Measurements from ENCODE around the gene KTN1.

Gene KTN1

DNA sequence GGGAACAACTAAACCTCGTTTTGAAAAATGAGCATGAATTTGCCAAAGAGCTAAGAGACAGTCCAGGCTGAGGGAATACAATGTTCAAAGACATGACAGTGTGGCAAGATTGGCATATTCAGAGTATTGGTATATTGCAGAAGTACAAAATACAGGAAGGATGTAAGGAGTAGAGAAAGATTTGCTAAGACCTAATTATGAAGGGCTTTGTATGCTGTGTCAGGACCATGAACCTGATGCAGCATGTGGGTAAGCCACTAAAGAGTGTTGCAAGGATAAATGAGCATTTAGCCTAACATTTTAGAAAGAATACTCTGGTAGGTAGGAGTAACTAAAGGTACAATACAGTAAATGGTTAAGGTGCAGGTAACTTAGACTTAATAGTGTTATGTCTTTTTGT lies 65.1 kb downstream of the KTN1 start:
- no peak for TF ChIP-seq POLR2A (IDR thresholded peaks at IDR 0.05; ENCODE audit: low read length)
- no peak for TF ChIP-seq GATA1 (IDR thresholded peaks at IDR 0.05; ENCODE audit: low read depth, low read length)
- DNase-seq = no peak

DNA sequence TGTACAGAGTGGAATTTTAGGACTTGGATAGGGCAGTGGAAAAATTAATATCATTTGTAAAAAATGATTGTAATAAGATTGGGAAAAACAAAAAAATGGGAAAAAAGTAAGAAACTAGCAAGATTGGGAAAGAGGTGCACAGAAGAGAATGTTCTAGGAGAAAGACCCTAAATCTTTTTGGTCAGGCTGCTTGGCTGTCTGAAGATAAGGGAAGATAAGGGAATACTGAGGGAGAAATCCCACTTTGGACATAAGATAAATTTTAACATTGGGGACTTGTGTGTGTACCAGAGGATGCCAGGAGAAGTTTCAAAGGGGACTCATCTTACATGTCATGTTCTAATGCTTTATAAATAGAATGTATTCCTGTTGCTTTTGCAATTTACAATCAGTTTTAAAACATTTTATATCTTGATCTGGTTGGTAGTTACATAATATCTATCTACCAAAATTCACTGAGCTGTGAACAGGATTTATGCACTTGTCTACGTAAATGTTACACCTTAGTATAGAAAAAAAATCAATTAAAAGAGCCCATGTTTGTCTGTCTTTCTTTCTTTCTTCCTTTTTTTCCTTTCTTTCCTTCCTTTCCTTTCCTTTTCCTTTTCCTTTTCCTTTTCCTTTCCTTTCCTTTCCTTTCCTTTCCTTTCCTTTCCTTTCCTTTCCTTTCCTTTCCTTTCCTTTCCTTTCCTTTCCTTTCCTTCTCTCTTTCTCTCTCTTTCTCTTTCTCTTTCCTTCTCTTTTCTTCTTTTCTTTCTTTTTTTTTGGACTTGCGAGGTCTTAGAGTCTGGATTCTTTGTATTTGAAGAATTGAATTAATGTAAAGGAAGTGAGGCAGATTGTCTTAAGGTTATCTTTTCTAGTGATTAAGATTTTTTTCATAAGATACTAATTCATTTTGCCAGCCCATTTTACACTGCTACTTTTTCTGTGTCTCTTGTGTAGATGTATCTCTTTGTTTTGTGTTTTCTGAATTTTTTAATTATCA lies 66.1 kb downstream of the KTN1 start:
- TF ChIP-seq GATA1 (IDR thresholded peaks at IDR 0.05; ENCODE audit: low read depth, low read length) (no peak), POLR2A (IDR thresholded peaks at IDR 0.05; ENCODE audit: low read length) (no peak)
- no peak for DNase-seq

DNA sequence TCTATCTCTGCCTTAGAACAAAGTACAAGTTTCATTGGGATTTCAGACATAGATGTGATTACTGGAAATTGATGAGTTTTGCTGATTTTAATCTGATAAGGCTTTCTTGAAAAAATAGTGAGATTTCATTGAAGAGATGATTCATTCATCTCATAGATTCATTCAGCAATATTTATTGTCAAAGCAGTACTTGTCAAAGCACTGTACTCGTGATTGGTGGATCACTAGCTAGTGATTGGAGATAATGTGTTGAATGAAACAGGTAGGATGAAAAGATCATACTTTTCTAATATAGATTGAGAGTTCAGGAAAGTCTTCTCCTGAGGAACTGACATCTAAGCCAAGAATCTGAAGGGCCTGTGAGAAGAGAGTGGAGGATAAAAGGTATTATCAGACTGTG lies 71.0 kb downstream of the KTN1 start:
- no peak for DNase-seq
- TF ChIP-seq GATA1 (IDR thresholded peaks at IDR 0.05; ENCODE audit: low read depth, low read length) (no peak), POLR2A (IDR thresholded peaks at IDR 0.05; ENCODE audit: low read length) (no peak)

DNA sequence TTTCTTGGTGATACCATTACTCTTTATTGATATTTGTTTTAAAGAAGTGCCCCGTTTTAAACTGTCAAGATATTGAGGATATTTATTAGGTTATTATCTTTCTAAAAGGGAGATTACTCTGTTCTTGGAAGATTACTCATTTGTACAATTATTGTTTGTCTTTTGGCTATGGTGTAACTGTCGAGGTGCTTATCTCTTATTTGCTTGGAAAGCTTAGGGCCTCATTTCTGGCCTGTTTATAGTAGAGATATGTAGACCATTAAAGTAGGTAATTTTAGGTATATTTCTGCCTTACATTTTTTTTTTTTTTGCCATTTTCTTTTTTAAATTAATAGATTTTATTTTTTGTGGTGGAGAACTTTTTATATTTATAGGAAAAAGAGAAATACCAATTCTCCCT lies 74.2 kb downstream of the KTN1 start:
- TF ChIP-seq GATA1 (IDR thresholded peaks at IDR 0.05; ENCODE audit: low read depth, low read length) = no peak
- no peak for TF ChIP-seq POLR2A (IDR thresholded peaks at IDR 0.05; ENCODE audit: low read length)
- peak; percentile 42 to 70 for DNase-seq

DNA sequence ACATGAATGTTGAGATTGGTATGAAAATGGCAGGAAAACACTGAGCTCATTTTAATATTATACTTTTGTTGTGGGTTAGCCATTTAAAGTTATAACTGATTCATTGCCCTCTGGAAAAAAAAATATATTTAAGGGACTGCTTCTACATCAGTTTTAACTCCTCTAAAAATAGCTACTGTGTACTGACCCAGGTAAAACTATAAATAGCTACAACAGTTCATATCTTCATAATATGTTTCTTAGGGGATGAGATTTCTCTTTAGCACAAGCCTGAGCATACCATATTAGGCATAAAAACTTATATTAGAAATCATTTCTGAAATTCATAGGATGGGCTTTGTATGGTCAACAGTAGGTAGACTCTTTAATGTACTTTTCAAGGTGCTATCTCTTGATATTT lies 81.0 kb downstream of the KTN1 start:
- TF ChIP-seq POLR2A (IDR thresholded peaks at IDR 0.05; ENCODE audit: low read length) (no peak), GATA1 (IDR thresholded peaks at IDR 0.05; ENCODE audit: low read depth, low read length) (no peak)
- DNase-seq = no peak

DNA sequence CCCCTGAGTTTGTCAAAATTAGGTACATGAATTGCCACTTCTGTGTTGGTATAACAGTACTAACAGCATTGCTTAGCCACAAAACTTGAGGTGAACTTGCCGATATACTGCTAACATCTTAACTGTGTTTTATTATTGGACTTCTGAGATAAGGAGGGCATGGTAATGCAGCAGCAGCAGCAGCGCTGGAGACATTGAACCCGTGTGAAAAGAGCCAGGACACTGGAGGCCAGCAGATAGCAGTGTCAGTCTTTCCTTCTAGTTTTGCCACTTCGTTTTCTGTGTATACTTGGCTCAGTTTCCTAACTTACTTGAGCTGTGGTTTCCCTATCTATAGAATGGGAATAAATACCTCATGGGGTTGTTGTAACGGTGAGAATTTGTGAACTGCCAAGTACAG lies 82.7 kb downstream of the KTN1 start:
- TF ChIP-seq GATA1 (IDR thresholded peaks at IDR 0.05; ENCODE audit: low read depth, low read length) (no peak), POLR2A (IDR thresholded peaks at IDR 0.05; ENCODE audit: low read length) (peak; percentile 43)
- peak; percentile 38 to 62 for DNase-seq

DNA sequence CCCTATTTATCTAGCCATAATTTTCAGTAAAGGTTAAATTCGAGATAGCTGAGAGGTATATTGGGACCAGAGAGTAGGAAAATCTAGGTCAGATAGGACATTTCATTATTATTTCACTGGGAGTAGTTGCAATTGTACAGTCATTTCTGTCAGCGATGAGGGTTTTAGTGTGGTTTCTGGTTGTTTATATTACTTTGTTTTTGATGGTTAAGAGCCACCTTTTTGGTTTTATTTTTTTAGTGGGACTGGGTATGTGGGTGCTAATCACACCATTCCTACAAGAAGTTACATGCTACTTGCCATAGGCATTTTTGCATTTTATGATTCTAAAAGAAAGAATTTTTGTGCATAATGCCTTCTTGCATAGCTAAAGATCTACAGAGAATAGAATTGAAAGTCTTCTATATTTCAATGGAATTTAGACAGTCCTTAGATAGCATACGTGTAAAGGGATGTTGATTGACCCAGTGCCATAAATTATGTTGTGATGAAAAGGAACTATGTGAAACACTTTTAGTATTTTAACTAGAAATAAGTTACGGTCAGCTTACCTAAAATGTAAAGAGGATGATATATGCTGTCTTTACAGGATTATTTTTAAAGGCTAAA lies 85.2 kb downstream of the KTN1 start:
- no peak for DNase-seq
- TF ChIP-seq POLR2A (IDR thresholded peaks at IDR 0.05; ENCODE audit: low read length) = no peak
- TF ChIP-seq GATA1 (IDR thresholded peaks at IDR 0.05; ENCODE audit: low read depth, low read length) = no peak

DNA sequence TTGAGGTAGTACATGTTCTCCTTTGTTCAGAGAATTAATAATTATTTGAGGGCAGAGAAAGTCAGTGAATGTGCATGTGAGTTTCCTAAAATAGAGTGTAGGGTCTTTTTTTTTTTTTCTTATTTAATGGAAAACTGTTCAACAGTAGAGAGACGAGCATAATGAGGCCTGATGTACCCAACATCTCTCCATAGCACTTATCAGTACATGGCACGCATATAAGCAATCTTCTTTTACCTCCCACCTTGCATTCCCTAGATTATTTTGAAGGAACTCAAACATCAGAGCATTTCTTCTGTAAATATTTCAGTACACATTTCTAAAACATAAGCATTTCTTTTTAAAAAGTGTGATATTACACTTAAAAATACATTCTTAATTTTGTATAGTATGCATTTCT lies 87.8 kb downstream of the KTN1 start:
- peak; percentile 21 to 48 for DNase-seq
- TF ChIP-seq POLR2A (IDR thresholded peaks at IDR 0.05; ENCODE audit: low read length) (no peak), GATA1 (IDR thresholded peaks at IDR 0.05; ENCODE audit: low read depth, low read length) (no peak)

DNA sequence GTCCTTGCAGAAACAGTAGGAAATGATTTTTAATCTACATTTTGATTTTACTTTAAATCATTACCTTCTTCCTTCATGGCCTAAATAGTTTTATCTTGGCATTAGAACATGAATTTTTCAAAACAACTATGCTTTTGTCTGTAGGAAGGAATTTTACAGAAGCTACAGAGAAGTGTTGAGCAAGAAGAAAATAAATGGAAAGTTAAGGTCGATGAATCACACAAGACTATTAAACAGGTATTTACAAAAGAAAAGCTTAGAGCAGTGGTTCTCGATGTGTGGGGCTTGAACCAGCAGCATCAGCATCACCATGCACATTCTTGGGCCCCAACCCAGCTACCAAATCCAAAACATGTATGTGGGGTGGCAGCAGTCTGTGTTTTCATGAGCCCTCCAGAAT lies 91.6 kb downstream of the KTN1 start:
- TF ChIP-seq GATA1 (IDR thresholded peaks at IDR 0.05; ENCODE audit: low read depth, low read length) (no peak), POLR2A (IDR thresholded peaks at IDR 0.05; ENCODE audit: low read length) (no peak)
- DNase-seq = no peak

DNA sequence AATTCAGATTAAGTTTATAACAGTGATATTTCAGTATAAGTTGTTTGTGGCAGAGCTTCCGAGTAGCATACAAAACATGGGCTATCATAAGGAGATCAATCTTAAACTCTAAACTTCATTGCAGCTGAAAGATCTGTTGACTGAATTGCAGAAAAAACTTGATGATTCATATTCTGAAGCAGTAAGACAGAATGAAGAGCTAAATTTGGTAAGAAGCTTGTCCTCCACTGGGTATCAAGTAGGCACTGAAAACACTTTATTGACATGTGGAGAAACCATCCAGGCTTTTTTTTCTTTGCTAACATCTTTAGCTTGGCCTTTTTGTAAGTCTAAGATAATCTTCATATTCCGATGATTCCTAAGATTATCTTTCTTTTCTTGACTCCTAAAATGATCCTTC lies 93.0 kb downstream of the KTN1 start:
- TF ChIP-seq GATA1 (IDR thresholded peaks at IDR 0.05; ENCODE audit: low read depth, low read length) (no peak), POLR2A (IDR thresholded peaks at IDR 0.05; ENCODE audit: low read length) (no peak)
- no peak for DNase-seq

DNA sequence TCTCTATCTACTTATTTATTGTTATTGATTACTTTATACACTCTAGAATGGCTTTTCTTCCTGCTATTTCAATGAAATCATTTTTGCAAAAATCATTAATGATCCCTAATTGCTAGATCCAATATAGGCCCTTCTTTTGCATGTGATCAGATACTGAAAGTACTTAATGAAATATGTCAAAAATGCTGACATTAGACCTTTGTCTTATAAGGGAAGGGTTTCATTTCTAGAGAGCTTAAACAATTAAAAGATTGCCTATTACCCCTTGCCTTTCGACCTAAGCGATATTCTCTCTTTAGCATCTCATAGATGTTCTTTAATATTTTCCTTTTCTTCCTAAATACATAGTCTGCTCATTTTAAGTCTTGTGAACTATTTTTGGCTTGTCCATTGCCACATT lies 101.1 kb downstream of the KTN1 start:
- DNase-seq = no peak
- TF ChIP-seq GATA1 (IDR thresholded peaks at IDR 0.05; ENCODE audit: low read depth, low read length) = no peak
- TF ChIP-seq POLR2A (IDR thresholded peaks at IDR 0.05; ENCODE audit: low read length) = no peak

DNA sequence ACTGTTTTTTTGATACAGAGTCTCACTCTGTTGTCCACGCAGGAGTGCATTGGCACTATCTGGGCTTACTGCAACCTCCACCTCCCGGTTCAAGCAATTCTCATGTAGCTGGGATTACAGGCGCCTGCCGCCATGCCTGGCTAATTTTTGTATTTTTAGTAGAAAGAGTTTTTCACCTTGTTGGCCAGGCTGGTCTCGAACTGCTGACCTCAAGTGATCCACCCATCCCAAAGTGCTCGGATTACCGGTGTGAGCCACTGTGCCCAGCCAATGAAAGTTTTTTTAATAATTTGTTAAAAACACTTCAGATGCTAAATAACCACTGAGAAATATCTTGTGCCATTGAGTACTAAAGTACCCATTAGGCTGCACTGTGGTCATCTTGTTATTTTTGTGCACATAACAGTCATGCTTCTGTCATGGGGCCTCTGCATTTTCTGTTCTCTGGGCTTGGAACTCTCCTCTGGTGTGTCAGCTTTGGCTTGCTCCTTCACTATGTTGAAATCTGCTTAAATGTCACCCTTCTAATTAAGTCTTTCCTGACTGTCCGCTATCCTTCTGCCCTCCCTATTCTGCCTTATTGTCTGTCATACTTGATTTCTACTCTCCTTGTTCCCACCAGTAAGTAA lies 105.1 kb downstream of the KTN1 start:
- TF ChIP-seq POLR2A (IDR thresholded peaks at IDR 0.05; ENCODE audit: low read length) (no peak), GATA1 (IDR thresholded peaks at IDR 0.05; ENCODE audit: low read depth, low read length) (no peak)
- DNase-seq = no peak

DNA sequence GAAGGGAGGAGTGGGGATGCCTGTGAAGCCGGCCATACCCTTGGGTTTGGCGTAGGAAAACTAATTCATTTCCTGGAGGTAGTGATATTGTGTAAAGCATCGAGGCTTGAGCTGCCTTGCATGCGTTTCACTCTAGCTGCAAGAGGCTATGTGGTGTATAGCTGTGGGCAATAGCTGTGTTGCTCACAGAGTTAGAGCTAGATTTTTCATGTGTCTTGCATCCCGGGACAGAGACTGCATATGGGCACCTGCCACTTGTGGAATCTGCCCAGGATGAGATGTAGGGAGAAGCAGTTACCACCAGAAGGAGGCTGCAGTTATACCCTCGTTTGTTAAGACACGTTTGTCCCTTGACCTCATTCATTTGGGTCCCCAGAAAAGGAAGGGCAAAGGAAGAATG lies 106.7 kb downstream of the KTN1 start:
- TF ChIP-seq POLR2A (IDR thresholded peaks at IDR 0.05; ENCODE audit: low read length) (no peak), GATA1 (IDR thresholded peaks at IDR 0.05; ENCODE audit: low read depth, low read length) (no peak)

DNA sequence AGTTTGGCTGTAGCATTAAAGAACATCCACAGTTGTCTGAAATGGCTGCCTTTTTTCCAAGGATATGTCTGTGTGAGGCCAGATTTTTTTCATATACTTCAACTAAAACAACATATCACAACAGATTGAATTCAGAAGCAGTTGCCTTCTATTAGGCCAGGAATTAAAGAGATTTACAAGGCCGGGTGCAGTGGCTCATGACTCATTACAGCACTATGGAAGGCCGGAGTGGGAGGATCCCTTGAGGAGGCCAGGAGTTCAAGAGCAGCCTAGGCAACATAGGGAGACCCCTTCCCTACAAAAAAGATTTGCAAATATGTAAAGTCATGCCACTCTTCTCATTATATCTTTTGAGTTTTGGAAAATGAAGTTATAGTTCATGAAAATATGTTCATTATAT lies 108.6 kb downstream of the KTN1 start:
- TF ChIP-seq GATA1 (IDR thresholded peaks at IDR 0.05; ENCODE audit: low read depth, low read length) = no peak
- no peak for TF ChIP-seq POLR2A (IDR thresholded peaks at IDR 0.05; ENCODE audit: low read length)
- DNase-seq = no peak

More for the DNA sequence above, 106.7 kb downstream of the KTN1 start:
- DNase-seq = no peak
